CD4-positive, alpha-beta T cell treated with Interleukin-6 at 100 ng/mL for 8 hours (primary cell): ENCODE data around the gene ERO1B.
A peak's percentile ranks its signal among the peaks of the same experiment; 100 is the strongest.
"Not testable (repeated sequence)": the region's sequence is repeated elsewhere in the genome, so short reads cannot be mapped to it uniquely, and the experiment has no call there.

Experiments used
- DNase-seq: peaks from one replicate; pipeline ENCODE4 v3.0.0-alpha.2; 2020; ENCODE audit warnings: mixed read lengths, low spot score

Gene ERO1B

GRCh38 chr1:236281654-236282424 is at the start of gene ERO1B:
Gene ERO1B, minus strand, starts transcription at chr1:236281958. Its CDS starts 175 bp downstream, at chr1:236281783.
- DNase-seq: peak; percentile 96

- DNase-seq: not testable (repeated sequence)
Observed at GRCh38 chr1:236331412-236331811, 49.7 kb upstream of the ERO1B start.

GRCh38 chr1:236326432-236326831 is 44.7 kb upstream of the ERO1B start:
- no peak for DNase-seq

GRCh38 chr1:236325567-236325966 is 43.8 kb upstream of the ERO1B start:
- DNase-seq: no peak

GRCh38 chr1:236323819-236324411 is 42.2 kb upstream of the ERO1B start:
- DNase-seq: no peak

GRCh38 chr1:236322566-236323409 is 41.0 kb upstream of the ERO1B start:
- DNase-seq: no peak

GRCh38 chr1:236321101-236321500 is 39.3 kb upstream of the ERO1B start:
- DNase-seq: no peak

GRCh38 chr1:236320671-236321070 is 38.9 kb upstream of the ERO1B start:
- no peak for DNase-seq

GRCh38 chr1:236320214-236320613 is 38.5 kb upstream of the ERO1B start:
- no peak for DNase-seq

GRCh38 chr1:236316437-236316836 is 34.7 kb upstream of the ERO1B start:
- DNase-seq: no peak

- DNase-seq: no peak
Observed at GRCh38 chr1:236315518-236315917, 33.8 kb upstream of the ERO1B start.

GRCh38 chr1:236315092-236315491 is 33.3 kb upstream of the ERO1B start:
- DNase-seq: no peak

GRCh38 chr1:236314050-236314449 is 32.3 kb upstream of the ERO1B start:
- DNase-seq: not testable (repeated sequence)

- no peak for DNase-seq
Observed at GRCh38 chr1:236313427-236313826, 31.7 kb upstream of the ERO1B start.

- no peak for DNase-seq
Observed at GRCh38 chr1:236311040-236311439, 29.3 kb upstream of the ERO1B start.

- DNase-seq: no peak
Observed at GRCh38 chr1:236308827-236309226, 27.1 kb upstream of the ERO1B start.

GRCh38 chr1:236307435-236307834 is 25.7 kb upstream of the ERO1B start:
- DNase-seq: no peak

- DNase-seq: no peak
Observed at GRCh38 chr1:236304682-236305081, 22.9 kb upstream of the ERO1B start.

- DNase-seq: no peak
Observed at GRCh38 chr1:236303675-236304074, 21.9 kb upstream of the ERO1B start.

GRCh38 chr1:236302941-236303340 is 21.2 kb upstream of the ERO1B start:
- no peak for DNase-seq

GRCh38 chr1:236301958-236302335 is 20.2 kb upstream of the ERO1B start:
- DNase-seq: no peak

GRCh38 chr1:236301080-236301957 is 19.6 kb upstream of the ERO1B start:
- DNase-seq: no peak
